Immature natural killer cell (primary cell): Measurements from ENCODE around the gene CGA. TPM values are rescaled to one million over a fixed set of nuclear protein-coding genes. Genes with fewer than 3 reads are reported as not detected.
A peak's percentile ranks its signal among the peaks of the same experiment; 100 is the strongest.

Experiments
- DNase-seq, 3 donors: peaks; one replicate each; pipeline ENCODE4 v3.0.0; 2022; ENCODE audit warnings: mixed read lengths in 1 of 3
- H3K27ac Mint-ChIP-seq, 6 donors: one replicate each; pipeline ENCODE4 v1.8.0; 2020; ENCODE audit warnings: mixed read lengths in 6 of 6, mild to moderate bottlenecking in 5 of 6, inconsistent platforms in 4 of 6, moderate library complexity in 3 of 6
- H3K27me3 Mint-ChIP-seq, 3 donors: one replicate each; pipeline ENCODE4 v1.8.0; 2020 to 2021; ENCODE audit warnings: low read depth in 3 of 3, mild to moderate bottlenecking in 3 of 3, mixed read lengths in 3 of 3, moderate library complexity in 3 of 3, inconsistent platforms in 1 of 3
- H3K36me3 Mint-ChIP-seq, 3 donors: one replicate each; pipeline ENCODE4 v1.8.0; 2020; ENCODE audit warnings: mixed read lengths in 3 of 3, inconsistent platforms in 2 of 3, mild to moderate bottlenecking in 2 of 3
- H3K4me1 Mint-ChIP-seq, 2 donors: one replicate each; pipeline ENCODE4 v1.8.0; 2020; ENCODE audit warnings: inconsistent platforms in 2 of 2, mild to moderate bottlenecking in 2 of 2, mixed read lengths in 2 of 2, moderate library complexity in 1 of 2
- H3K4me3 Mint-ChIP-seq, 5 donors: one replicate each; pipeline ENCODE4 v1.8.0; 2020; ENCODE audit warnings: mild to moderate bottlenecking in 5 of 5, mixed read lengths in 5 of 5, inconsistent platforms in 3 of 5, moderate library complexity in 3 of 5
- H3K9me3 Mint-ChIP-seq, 6 donors: one replicate each; pipeline ENCODE4 v1.8.0; 2020; ENCODE audit warnings: mild to moderate bottlenecking in 6 of 6, mixed read lengths in 6 of 6, inconsistent platforms in 4 of 6, moderate library complexity in 3 of 6
- polyA plus RNA-seq, 3 donors: library from polyadenylated mRNA; unstranded; fragments of 300-500 nt; fragmentation: Illumina TruSeq; gene quantifications; one replicate each; pipeline ENCODE4 v1.2.3, GENCODE V29; 2021

The CGA gene
- polyA plus RNA-seq, 3 donors from 2014 or later = not detected

- no peaks in the 10 kb centered on the region for H3K9me3 Mint-ChIP-seq
- no peaks in the 10 kb centered on the region for H3K36me3 Mint-ChIP-seq
- no peaks in the 10 kb centered on the region for H3K4me1 Mint-ChIP-seq
- no peak for DNase-seq
- peaks cover 1 to 5% (median 4%) of the 10 kb centered on the region in 3 donors for H3K27me3 Mint-ChIP-seq
- H3K27ac Mint-ChIP-seq = no peak overlapping the region
- H3K4me3 Mint-ChIP-seq = no peak overlapping the region
Measured at GRCh38 chr6:87074101-87074621, 20.7 kb downstream of the CGA start.

GRCh38 chr6:87071683-87072082, 23.2 kb downstream of the CGA start:
- DNase-seq = no peak
- H3K4me1 Mint-ChIP-seq = no peaks in the 10 kb centered on the region
- no peak overlapping the region for H3K4me3 Mint-ChIP-seq
- H3K36me3 Mint-ChIP-seq = no peaks in the 10 kb centered on the region
- peaks cover 1 to 9% (median 2%) of the 10 kb centered on the region in 3 donors for H3K27me3 Mint-ChIP-seq
- H3K27ac Mint-ChIP-seq = no peak overlapping the region
- no peaks in the 10 kb centered on the region for H3K9me3 Mint-ChIP-seq

- no peak overlapping the region for H3K27ac Mint-ChIP-seq
Measured at GRCh38 chr6:87070741-87071140, 24.2 kb downstream of the CGA start.

GRCh38 chr6:87068795-87069194, 26.1 kb downstream of the CGA start:
- Mint-ChIP-seq H3K27ac (no peak overlapping the region), H3K4me1 (no peaks in the 10 kb centered on the region), H3K4me3 (no peak overlapping the region), H3K9me3 (no peaks in the 10 kb centered on the region), H3K27me3 (peaks cover 2 to 8% (median 3%) of the 10 kb centered on the region in 3 donors), H3K36me3 (no peaks in the 10 kb centered on the region)
- DNase-seq = no peak

More at GRCh38 chr6:87070741-87071140, 24.2 kb downstream of the CGA start:
- Mint-ChIP-seq H3K36me3 (no peaks in the 10 kb centered on the region), H3K4me3 (no peak overlapping the region), H3K4me1 (no peaks in the 10 kb centered on the region), H3K9me3 (no peaks in the 10 kb centered on the region), H3K27me3 (peaks cover 1 to 11% (median 2%) of the 10 kb centered on the region in 3 donors)
- no peak for DNase-seq

GRCh38 chr6:87066449-87067333, 28.2 kb downstream of the CGA start:
- H3K27ac Mint-ChIP-seq = no peak overlapping the region

GRCh38 chr6:87065117-87065516, 29.8 kb downstream of the CGA start:
- Mint-ChIP-seq H3K4me3 (no peak overlapping the region), H3K27me3 (peaks cover 0 to 11% (median 5%) of the 10 kb centered on the region in 3 donors)
- DNase-seq = no peak

More at GRCh38 chr6:87066449-87067333, 28.2 kb downstream of the CGA start:
- peak in 1 of 3 donors; percentile 3 for DNase-seq
- Mint-ChIP-seq H3K4me1 (no peaks in the 10 kb centered on the region), H3K9me3 (no peaks in the 10 kb centered on the region), H3K27me3 (peaks cover 2 to 11% (median 5%) of the 10 kb centered on the region in 3 donors), H3K4me3 (no peak overlapping the region), H3K36me3 (no peaks in the 10 kb centered on the region)

GRCh38 chr6:87059943-87060342, 35.0 kb downstream of the CGA start:
- Mint-ChIP-seq H3K36me3 (no peaks in the 10 kb centered on the region), H3K27me3 (peaks cover under 1 to 7% (median 2%) of the 10 kb centered on the region in 3 donors), H3K4me1 (no peaks in the 10 kb centered on the region), H3K9me3 (peaks cover 0 to 1% (median 0%) of the 10 kb centered on the region in 6 donors), H3K27ac (no peak overlapping the region), H3K4me3 (no peak overlapping the region)
- DNase-seq = no peak

More at GRCh38 chr6:87065117-87065516, 29.8 kb downstream of the CGA start:
- H3K27ac Mint-ChIP-seq = no peak overlapping the region
- H3K36me3 Mint-ChIP-seq = no peaks in the 10 kb centered on the region
- no peaks in the 10 kb centered on the region for H3K9me3 Mint-ChIP-seq
- H3K4me1 Mint-ChIP-seq = no peaks in the 10 kb centered on the region

- Mint-ChIP-seq H3K4me1 (no peaks in the 10 kb centered on the region), H3K27me3 (peaks cover 0 to 3% (median under 1%) of the 10 kb centered on the region in 3 donors), H3K27ac (no peak overlapping the region), H3K4me3 (no peak overlapping the region), H3K9me3 (peaks cover 0 to 2% (median 0%) of the 10 kb centered on the region in 6 donors), H3K36me3 (no peaks in the 10 kb centered on the region)
- DNase-seq = no peak
Measured at GRCh38 chr6:87054143-87054833, 40.6 kb downstream of the CGA start.

- Mint-ChIP-seq H3K27me3 (peaks cover 0 to 3% (median 3%) of the 10 kb centered on the region in 3 donors), H3K36me3 (no peaks in the 10 kb centered on the region), H3K4me1 (no peaks in the 10 kb centered on the region), H3K27ac (no peak overlapping the region), H3K9me3 (peaks cover 0 to 2% (median 0%) of the 10 kb centered on the region in 6 donors), H3K4me3 (no peak overlapping the region)
- no peak for DNase-seq
Measured at GRCh38 chr6:87053312-87053711, 41.6 kb downstream of the CGA start.

- no peaks in the 10 kb centered on the region for H3K36me3 Mint-ChIP-seq
- H3K27ac Mint-ChIP-seq = no peak overlapping the region
- no peak overlapping the region for H3K4me3 Mint-ChIP-seq
- H3K4me1 Mint-ChIP-seq = no peaks in the 10 kb centered on the region
- peaks cover 1 to 5% (median 3%) of the 10 kb centered on the region in 3 donors for H3K27me3 Mint-ChIP-seq
- H3K9me3 Mint-ChIP-seq = peaks cover 0 to 2% (median 0%) of the 10 kb centered on the region in 6 donors
- no peak for DNase-seq
Measured at GRCh38 chr6:87049779-87050178, 45.1 kb downstream of the CGA start.

GRCh38 chr6:87045521-87046075, 49.3 kb downstream of the CGA start:
- H3K27ac Mint-ChIP-seq = no peak overlapping the region
- no peak overlapping the region for H3K4me3 Mint-ChIP-seq

GRCh38 chr6:87040729-87041128, 54.2 kb downstream of the CGA start:
- H3K27ac Mint-ChIP-seq = no peak overlapping the region
- H3K9me3 Mint-ChIP-seq = peaks cover 0 to 2% (median 0%) of the 10 kb centered on the region in 6 donors
- no peaks in the 10 kb centered on the region for H3K36me3 Mint-ChIP-seq
- H3K27me3 Mint-ChIP-seq = peaks cover 0 to 6% (median 3%) of the 10 kb centered on the region in 3 donors
- no peak overlapping the region for H3K4me3 Mint-ChIP-seq
- H3K4me1 Mint-ChIP-seq = no peaks in the 10 kb centered on the region
- DNase-seq = no peak

More at GRCh38 chr6:87045521-87046075, 49.3 kb downstream of the CGA start:
- H3K36me3 Mint-ChIP-seq = no peaks in the 10 kb centered on the region
- H3K27me3 Mint-ChIP-seq = peaks cover 3 to 5% (median 3%) of the 10 kb centered on the region in 3 donors
- no peaks in the 10 kb centered on the region for H3K4me1 Mint-ChIP-seq
- no peaks in the 10 kb centered on the region for H3K9me3 Mint-ChIP-seq
- DNase-seq = no peak
